Fibroblast of upper back skin (primary cell): ENCODE data around the gene HSPA12A.

Source experiments
- DNase-seq: peaks from one replicate; pipeline ENCODE4 v3.0.0-alpha.2; 2013

The HSPA12A gene

DNA sequence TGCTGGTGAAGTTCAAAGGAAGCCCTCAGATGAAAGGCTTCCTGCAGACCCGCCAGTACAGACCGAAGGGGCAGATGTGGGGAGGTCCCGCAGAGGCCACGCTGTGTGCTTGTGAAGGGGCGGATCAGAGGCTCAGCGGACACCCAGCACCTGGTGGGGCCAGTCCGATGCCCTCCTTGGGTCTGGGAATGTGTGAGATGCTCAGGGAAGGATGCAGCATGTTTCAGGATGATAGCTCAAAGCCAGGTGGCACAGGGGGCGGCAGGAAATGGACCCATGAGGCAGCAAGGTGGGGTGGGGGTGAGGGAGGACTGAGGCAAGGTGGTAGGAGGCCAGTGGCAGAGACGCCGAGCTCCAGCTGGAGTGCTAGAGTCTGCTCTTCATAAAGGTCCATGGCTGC, 27.9 kb upstream of the HSPA12A start:
- no peak for DNase-seq

DNA sequence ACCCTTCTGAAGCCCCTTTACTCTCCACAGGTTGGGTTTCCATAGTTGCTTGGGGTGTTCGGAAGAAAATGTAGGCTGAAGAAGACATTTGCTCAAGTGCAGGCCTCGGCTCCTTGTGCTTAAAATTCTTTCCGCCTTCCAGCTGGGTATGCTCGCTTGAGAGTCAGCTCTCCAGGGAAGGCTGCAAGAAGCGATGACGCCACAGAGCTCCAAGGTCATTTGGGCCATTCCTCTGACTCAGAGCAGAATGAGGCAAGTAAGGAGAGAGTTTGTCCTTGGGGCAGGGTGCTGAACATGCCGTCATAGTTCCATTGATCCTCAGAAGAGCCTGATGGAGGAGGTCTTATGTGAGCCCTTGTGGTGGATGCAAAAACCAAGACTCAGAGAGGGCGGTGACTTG, 27.4 kb upstream of the HSPA12A start:
- peak; percentile 65 for DNase-seq

DNA sequence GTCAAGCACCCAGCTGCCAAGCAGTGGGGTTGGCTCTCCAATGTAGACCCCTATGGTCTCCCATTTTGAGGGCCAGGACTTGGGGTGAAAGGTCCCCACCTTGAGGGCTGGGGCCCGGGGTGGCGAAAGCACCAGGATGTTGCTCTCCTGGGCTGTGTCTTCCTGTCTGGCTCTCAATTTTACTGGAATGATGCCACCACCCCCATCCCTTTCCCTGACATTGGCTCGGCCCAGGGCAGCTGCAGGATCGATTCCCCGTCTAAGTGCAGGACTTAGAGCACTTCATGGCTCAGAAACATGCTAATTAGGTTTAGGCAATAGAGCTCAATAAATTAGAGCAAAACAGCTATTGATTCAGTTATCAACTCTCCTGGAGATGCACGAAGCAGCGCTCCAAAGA, 27.0 kb upstream of the HSPA12A start:
- no peak for DNase-seq

DNA sequence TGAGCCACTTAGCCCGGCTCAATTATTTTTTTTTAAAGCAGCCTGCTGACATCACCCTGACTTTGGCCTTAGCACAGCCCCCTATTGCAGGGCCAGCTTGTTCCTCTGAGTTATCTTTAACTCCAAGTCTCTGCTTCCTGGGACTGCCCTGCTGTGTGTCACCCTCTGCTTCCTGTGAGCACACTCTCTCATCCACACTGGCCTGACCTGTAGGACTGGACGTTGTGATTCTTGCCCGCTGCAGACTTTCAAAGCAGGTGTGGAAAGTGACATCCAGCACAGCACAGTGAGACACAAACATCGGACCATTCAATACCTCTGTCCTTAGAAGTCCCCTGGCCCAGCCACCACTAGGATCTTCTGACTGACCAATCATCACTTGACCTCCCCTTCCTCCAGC, 26.4 kb upstream of the HSPA12A start:
- DNase-seq, result no peak

DNA sequence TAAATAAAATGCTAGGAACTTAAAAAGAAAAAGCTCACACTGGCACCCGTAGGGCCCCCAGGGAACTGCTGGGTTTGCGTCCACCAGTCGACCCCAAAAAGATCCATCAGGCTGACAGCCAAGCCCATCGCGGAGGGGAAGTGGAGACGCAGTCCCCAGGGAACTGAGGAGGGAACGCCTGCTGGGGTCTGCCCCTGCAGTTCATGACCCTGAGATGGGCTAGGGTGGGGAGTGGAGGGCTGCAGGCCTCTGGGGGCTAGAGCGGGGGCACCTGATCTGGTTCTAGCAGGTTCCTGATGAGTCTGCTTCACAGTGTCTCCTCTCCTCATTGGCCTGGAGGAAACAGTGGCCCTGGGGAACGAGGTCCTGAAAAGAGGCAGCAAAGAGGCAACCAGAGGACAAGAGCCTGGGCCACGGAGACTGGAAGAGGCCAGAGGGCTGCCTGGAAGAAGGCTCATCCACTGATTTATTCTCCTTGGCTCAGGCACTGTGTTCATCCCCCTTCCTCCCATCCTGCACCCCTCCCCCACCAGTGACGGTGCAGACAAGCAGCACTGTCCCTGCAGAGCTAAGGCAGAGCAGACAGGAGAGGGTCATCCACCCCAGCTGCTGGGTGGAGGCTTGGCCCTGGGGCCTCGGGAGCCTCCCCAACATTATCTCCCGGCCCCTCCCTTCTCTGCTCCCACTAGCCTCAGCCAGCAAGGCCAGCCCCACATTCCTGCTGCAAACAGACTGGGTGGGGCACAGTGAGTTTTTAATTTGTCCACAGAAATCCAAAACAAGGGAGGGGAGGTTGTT, 24.7 kb upstream of the HSPA12A start:
- DNase-seq, result peak; percentile 20

DNA sequence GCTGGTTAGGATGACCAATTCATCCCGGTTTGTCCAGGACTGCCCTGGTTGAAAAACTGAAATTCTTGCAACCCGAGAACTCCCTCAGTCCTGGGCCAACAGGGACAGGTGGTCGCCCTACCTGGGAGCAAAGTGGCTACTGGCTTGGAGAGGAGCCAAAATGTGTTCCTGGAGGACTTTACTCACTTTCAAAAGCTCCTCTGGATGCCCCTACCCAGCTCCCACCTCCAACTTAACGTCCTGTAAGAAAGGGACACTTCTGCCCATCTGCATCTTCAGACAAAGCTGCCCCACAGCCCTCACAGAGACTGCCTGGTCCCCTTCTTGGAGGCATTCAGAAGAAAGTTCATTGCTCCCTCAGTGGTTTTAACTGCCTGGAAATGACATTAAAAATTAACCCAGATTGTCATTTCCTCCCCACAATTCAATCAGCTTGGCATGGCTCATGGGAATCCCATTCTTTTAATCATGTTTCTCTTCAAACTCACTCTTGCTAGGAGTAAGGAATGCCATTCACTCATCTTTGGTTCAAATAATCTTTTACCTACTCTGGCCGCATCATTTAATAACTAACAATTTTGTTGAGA, 24.0 kb upstream of the HSPA12A start:
- DNase-seq, result no peak

GRCh38 chr10:116765648-116766081, 23.3 kb upstream of the HSPA12A start:
- no peak for DNase-seq

DNA sequence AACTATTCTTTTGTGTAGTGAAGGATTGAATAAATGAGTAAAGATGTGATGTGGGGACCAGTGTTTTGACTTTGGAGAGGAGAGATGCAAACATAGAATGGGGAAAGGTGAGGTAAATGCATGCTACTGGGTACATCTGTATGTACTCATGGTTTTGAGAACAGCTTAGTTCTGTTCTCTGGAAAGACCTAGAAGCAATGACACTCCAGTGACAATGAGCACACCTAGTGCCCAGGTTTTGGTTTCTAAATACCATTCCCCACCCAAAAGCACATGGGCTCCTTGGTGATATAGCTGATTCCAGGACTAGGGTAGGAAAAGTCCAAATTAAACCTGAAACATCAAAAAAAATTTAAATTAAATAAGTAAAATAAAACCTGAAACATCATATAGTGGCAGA, 22.6 kb upstream of the HSPA12A start:
- no peak for DNase-seq

GRCh38 chr10:116763440-116763839, 21.1 kb upstream of the HSPA12A start:
- DNase-seq, result no peak

DNA sequence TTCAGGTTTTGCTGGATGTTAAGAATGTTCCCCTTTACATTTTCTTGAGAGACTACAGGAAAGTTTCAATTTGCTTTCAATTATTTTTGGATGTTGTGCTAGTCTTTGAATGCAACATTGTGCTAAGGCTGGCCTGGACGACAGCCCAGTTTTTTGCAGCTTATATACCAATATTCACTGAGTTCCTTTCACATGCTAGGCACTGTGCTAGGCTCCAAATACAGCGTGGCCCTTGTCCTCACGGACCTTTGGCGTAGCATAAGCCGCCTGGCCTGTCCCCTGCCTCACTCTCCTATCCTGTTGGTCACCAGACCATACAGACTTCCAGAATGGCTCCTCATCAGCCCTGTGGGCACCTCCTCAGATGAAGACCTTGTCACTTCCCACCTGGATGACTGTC, 19.5 kb upstream of the HSPA12A start:
- no peak for DNase-seq

DNA sequence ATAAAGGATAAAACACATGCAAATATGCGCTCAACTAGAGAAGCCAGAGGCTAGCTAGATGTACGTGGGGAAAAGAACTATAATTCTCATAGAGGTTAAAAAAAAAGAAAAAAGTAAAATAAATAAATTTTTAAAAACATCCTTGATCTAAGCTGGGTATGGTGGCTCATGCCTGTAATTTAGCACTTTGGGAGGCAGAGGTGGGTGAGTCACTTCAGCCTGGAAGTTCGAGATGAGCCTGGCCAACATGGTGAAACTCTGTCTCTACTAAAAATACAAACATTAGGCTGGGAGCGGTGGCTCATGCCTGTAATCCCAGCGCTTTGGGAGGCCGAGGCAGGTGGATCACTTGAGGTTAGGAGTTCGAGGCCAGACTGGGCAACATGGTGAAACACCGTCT, 18.6 kb upstream of the HSPA12A start:
- DNase-seq, result no peak

GRCh38 chr10:116757246-116757645, 14.9 kb upstream of the HSPA12A start:
- no peak for DNase-seq

- no peak for DNase-seq
Observed at GRCh38 chr10:116756277-116756676, 13.9 kb upstream of the HSPA12A start.

GRCh38 chr10:116753759-116754158, 11.4 kb upstream of the HSPA12A start:
- peak; percentile 24 for DNase-seq

- DNase-seq, result no peak
Observed at GRCh38 chr10:116752969-116753665, 10.8 kb upstream of the HSPA12A start.

DNA sequence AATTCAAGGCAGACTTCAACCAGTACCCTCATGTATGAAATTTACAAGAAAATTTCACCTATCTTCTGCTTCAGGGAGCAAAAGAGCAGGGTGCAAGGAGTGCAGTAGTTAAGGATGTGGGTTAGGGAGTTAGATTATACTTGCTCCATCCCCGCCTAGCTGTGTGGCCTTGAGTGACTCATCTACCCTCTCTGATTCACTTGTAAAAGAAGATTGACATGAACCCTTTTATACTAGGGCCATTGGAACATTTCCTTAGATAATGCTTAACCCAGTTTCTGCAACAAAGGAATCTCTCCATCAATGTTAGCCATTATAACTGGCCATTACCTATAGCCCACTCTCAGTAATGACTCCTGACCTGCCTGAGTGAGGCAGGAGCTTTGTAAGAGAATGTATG, 10.2 kb upstream of the HSPA12A start:
- no peak for DNase-seq

GRCh38 chr10:116748471-116748870, 6.1 kb upstream of the HSPA12A start:
- no peak for DNase-seq

- DNase-seq, result peak; percentile 35
Observed at GRCh38 chr10:116748041-116748440, 5.7 kb upstream of the HSPA12A start.

GRCh38 chr10:116747325-116747724, 5.0 kb upstream of the HSPA12A start:
- no peak for DNase-seq

DNA sequence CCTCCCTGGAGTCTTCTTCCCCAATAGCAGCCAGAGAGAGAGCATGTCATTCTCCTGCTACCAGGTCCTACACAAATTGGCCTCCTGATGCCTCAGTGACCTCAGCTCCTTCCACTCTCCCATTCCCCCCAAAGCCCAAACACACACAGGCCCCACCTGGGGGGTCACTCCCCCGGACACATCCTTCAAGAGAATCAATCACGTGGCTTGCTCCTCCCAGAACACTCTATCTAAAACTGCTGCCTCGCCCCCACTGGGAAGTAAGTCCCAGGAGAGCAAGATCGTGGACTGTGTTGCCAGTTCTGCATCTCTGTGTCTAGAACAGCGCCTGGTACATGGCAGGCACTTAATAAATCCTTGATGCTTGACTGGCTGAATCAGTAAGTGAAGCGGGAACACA, 2.5 kb upstream of the HSPA12A start:
- DNase-seq, result no peak

DNA sequence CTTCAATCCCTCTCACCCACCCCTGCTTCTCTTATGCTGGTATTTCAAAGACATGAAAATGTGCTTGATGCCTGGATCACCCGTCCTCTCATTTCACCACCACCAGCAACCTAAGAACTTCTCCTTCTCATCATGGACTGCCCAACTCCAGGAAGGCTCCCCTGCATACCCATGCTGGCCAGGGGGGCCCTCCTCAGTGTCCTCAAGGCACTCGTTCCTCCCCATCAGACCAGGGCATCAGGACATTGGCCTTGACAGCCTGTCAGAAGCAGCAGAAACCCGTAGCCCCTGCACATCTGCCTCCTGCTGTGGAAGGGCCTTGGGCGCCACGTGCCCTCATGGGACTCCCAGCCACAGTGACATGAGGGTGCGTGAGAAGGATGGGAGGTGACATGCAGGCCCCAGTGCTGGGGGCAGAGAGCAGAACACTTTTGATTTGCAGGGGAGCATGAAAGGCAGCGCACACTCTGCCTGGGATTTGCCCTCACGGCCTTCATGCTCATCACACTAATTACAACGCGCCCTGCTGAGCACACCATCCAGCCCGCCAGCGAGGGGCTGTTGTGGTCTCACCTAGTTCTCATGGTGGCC, 1.9 kb upstream of the HSPA12A start:
- no peak for DNase-seq

DNA sequence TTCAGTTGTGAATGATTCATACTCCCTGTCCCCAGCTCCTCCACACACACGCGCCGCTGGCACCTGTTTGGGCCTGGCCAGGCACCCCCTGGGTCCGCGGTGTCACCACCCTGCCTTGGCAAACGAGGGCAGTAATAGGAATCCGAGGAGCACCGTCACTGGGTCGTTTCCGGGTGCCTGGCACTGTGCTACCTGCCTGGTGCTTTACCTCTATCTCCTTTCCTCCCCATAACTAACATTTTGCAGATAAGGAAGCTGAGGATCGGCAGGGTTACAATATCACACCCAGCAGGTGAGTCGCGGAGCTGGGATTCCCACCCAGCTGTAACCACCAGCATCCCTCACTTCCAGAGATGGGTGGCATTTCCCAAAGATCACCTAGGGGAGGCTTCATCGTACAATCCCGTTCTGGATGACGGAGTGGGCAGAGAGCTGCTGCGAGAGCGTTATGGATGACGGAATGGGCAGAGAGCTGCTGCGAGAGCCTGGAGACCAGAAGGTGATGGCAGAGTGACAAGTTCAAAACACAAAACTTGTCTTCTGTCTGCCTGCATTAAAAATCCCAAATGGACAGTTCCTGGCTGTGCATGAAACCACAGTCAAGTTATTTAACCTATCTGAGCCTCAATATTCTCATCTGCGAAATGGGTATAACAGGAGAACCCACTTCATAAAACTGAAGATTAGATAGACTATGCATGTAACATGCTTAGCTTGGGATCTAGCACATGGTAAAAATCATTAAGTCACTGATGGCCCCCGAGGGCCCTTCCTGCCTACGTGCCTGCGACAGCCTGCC, 1.1 kb upstream of the HSPA12A start:
- DNase-seq, result no peak
